ENCODE results near the gene SLC12A8.

The SLC12A8 gene

GRCh38 chr3:125116311-125117080, 96.1 kb downstream of the SLC12A8 start:
- TF ChIP-seq ZBTB7A (IDR thresholded peaks at IDR 0.05; ENCODE audit: low read depth) (no peak), TEAD4 (IDR thresholded peaks at IDR 0.05) (no peak), USF1 (IDR thresholded peaks at IDR 0.05) (no peak), CREB1 (IDR thresholded peaks at IDR 0.05; ENCODE audit: low read depth) (no peak), REST (IDR thresholded peaks at IDR 0.05; ENCODE audit: low read depth) (no peak), CEBPB (IDR thresholded peaks at IDR 0.05) (no peak), TAF1 (IDR thresholded peaks at IDR 0.05; ENCODE audit: low read depth) (no peak), EGR1 (IDR thresholded peaks at IDR 0.05) (no peak), FOXM1 (IDR thresholded peaks at IDR 0.05; ENCODE audit: borderline replicate concordance, low read depth) (no peak)
- TF ChIP-seq, protein P1, sequence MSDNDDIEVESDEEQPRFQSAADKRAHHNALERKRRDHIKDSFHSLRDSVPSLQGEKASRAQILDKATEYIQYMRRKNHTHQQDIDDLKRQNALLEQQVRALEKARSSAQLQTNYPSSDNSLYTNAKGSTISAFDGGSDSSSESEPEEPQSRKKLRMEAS (IDR thresholded peaks at IDR 0.05), result no peak

GRCh38 chr3:125115640-125116039, 96.9 kb downstream of the SLC12A8 start:
- no peak for TF ChIP-seq ZBTB7A (IDR thresholded peaks at IDR 0.05; ENCODE audit: low read depth)
- no peak for TF ChIP-seq CEBPB (IDR thresholded peaks at IDR 0.05)
- TF ChIP-seq REST (IDR thresholded peaks at IDR 0.05; ENCODE audit: low read depth), result no peak
- no peak for TF ChIP-seq NFIC (IDR thresholded peaks at IDR 0.05)

- TF ChIP-seq NFIC (IDR thresholded peaks at IDR 0.05) (no peak), TAF1 (IDR thresholded peaks at IDR 0.05; ENCODE audit: low read depth) (no peak), REST (IDR thresholded peaks at IDR 0.05; ENCODE audit: low read depth) (no peak), TEAD4 (IDR thresholded peaks at IDR 0.05) (no peak), FOXM1 (IDR thresholded peaks at IDR 0.05; ENCODE audit: borderline replicate concordance, low read depth) (no peak), RAD21 (IDR thresholded peaks at IDR 0.05; ENCODE audit: low read depth) (no peak), ZBTB7A (IDR thresholded peaks at IDR 0.05; ENCODE audit: low read depth) (no peak), EP300 (IDR thresholded peaks at IDR 0.05; ENCODE audit: borderline replicate concordance) (no peak), USF1 (IDR thresholded peaks at IDR 0.05) (no peak), CREB1 (IDR thresholded peaks at IDR 0.05; ENCODE audit: low read depth) (no peak), CEBPB (IDR thresholded peaks at IDR 0.05) (no peak), YY1 (IDR thresholded peaks at IDR 0.05; ENCODE audit: low read depth) (no peak), EGR1 (IDR thresholded peaks at IDR 0.05) (no peak), TCF12 (IDR thresholded peaks at IDR 0.05; ENCODE audit: low read depth) (no peak)
- TF ChIP-seq, protein P1 (IDR thresholded peaks at IDR 0.05), result no peak
Measured at GRCh38 chr3:125112981-125113380, 99.6 kb downstream of the SLC12A8 start.

- TF ChIP-seq EGR1 (IDR thresholded peaks at IDR 0.05), result no peak
- no peak for TF ChIP-seq RAD21 (IDR thresholded peaks at IDR 0.05; ENCODE audit: low read depth)
- TF ChIP-seq ZBTB7A (IDR thresholded peaks at IDR 0.05; ENCODE audit: low read depth), result no peak
- TF ChIP-seq YY1 (IDR thresholded peaks at IDR 0.05; ENCODE audit: low read depth), result no peak
- no peak for TF ChIP-seq CEBPB (IDR thresholded peaks at IDR 0.05)
- TF ChIP-seq TEAD4 (IDR thresholded peaks at IDR 0.05), result no peak
- no peak for TF ChIP-seq USF1 (IDR thresholded peaks at IDR 0.05)
- no peak for TF ChIP-seq EP300 (IDR thresholded peaks at IDR 0.05; ENCODE audit: borderline replicate concordance)
- TF ChIP-seq TCF12 (IDR thresholded peaks at IDR 0.05; ENCODE audit: low read depth), result no peak
- no peak for TF ChIP-seq REST (IDR thresholded peaks at IDR 0.05; ENCODE audit: low read depth)
- TF ChIP-seq TAF1 (IDR thresholded peaks at IDR 0.05; ENCODE audit: low read depth), result no peak
- TF ChIP-seq CREB1 (IDR thresholded peaks at IDR 0.05; ENCODE audit: low read depth), result no peak
- TF ChIP-seq, protein P1 (IDR thresholded peaks at IDR 0.05), result no peak
- TF ChIP-seq FOXM1 (IDR thresholded peaks at IDR 0.05; ENCODE audit: borderline replicate concordance, low read depth), result no peak
- no peak for TF ChIP-seq NFIC (IDR thresholded peaks at IDR 0.05)
Measured at GRCh38 chr3:125110876-125111480, 101.6 kb downstream of the SLC12A8 start.

Measured in Ishikawa (cell line).